Heart left ventricle (tissue), 13 donors: Measurements from ENCODE around the gene DBR1.

Experiments
- CTCF ChIP-seq, 12 donors: fragments of 200-600 bp; sonication (generic) in 4 of 12; IDR thresholded peaks; one replicate each; pipeline versions ENCODE4 v1.5.0 to v1.8.0; 2018 to 2022; ENCODE audit warnings: antibody characterized with exemption in 12 of 12, mild to moderate bottlenecking in 5 of 12
- POLR2A ChIP-seq, 2 donors: fragments of 450-650 bp; IDR thresholded peaks; one replicate each; pipeline ENCODE4 v1.6.1; 2017; ENCODE audit warnings: antibody characterized with exemption in 2 of 2, mild to moderate bottlenecking in 2 of 2, moderate library complexity in 2 of 2
- donor health status: ischemic (EF 13 %, LVEDD 7.1; RV severe dilation, severe dysfunction).
- donor health status: DM: no; HTN: yes; CAD: no.
- donor health status: DM: no; HTN: no; CAD: no.
- donor health status: ischemic (EF 25% LVEDD 6.9; RV normal size, moderate dysfunction).
- donor health status: ischemic (EF 25% LVEDD 5.7; RV mildly dilated, moderate dysfunction).
- donor health status: ischemic (EF 35%, LVEDD 5.7; RV mildly dilated, moderate dysfunction).
- donor health status: nonischemic (EF 11% LVEDD 7.7; RV severe dilation, severe dysfunction).
- donor health status: DM: yes; HTN: yes; CAD: no.
- donor health status: PGD.
- donor health status: ischemic (EF 29% LVEDD 5.4; RV normal size, mild dysfunction).
- donor health status: nonischemic (EF 23%, LVEDD 6.1; RV moderate dilation, normal function).

- no peak for TF ChIP-seq CTCF (IDR thresholded peaks at IDR 0.05)
- no peak for TF ChIP-seq POLR2A (IDR thresholded peaks at IDR 0.05)
These were observed 61.4 kb downstream of the DBR1 start for GRCh38 chr3:138113326-138113725.
